SK-N-SH (cell line): ENCODE data around the gene DCXR. TPM values are rescaled to one million over a fixed set of nuclear protein-coding genes. Genes with fewer than 3 reads are reported as not detected.

ENCODE experiments used
- CTCF ChIA-PET: fragments of 300-600, 350-600 bp; formaldehyde crosslinking; extraction: SDS; loops from one replicate; lab custom pipeline; 2021; lab: Yijun Ruan, JAX
- POLR2A ChIA-PET: fragments of 350-600 bp; sonication (Branson Sonifier 250); formaldehyde crosslinking; extraction: SDS; loops from one replicate; lab custom pipeline; 2020; ENCODE audit warnings: antibody characterized with exemption, inconsistent platforms; lab: Yijun Ruan, JAX
- DNase-seq: peaks from one replicate; pipeline ENCODE4 v3.0.0; 2012
- H2AFZ ChIP-seq: fragments of 200-600 bp; sonication (generic); 2 replicates; pipeline ENCODE4 v1.8.1; 2016; ENCODE audit warnings: antibody characterized with exemption, mild to moderate bottlenecking, low read depth
- H3F3A ChIP-seq: fragments of 200-600 bp; sonication (generic); replicated peaks from 2 replicates; pipeline ENCODE3; 2016; ENCODE audit warnings: antibody characterized with exemption, mild to moderate bottlenecking; ENCODE audit not compliant: insufficient read depth
- H3K27ac ChIP-seq, 2 experiments: fragments of 200-500 bp in 1 of 2; fragments of 200-600 bp in 1 of 2; sonication (Bioruptor generic) in 1 of 2; sonication (generic), shearing (Covaris generic) in 1 of 2; 2 replicates each; pipeline versions ENCODE4 v1.5.1 to v1.6.1; 2014 to 2016; ENCODE audit warnings: low read depth in 2 of 2, inconsistent platforms in 1 of 2, low read length in 1 of 2, mild to moderate bottlenecking in 1 of 2, mixed read lengths in 1 of 2
- H3K27me3 ChIP-seq: fragments of 200-600 bp; sonication (generic), shearing (Covaris generic); 2 replicates; pipeline ENCODE4 v1.6.1; 2016; ENCODE audit warnings: mixed run types; ENCODE audit not compliant: insufficient read depth
- H3K36me3 ChIP-seq, 2 experiments: fragments of 200-500 bp in 1 of 2; fragments of 200-600 bp in 1 of 2; sonication (Bioruptor generic) in 1 of 2; sonication (generic) in 1 of 2; replicated peaks in 1 of 2; 2 replicates each; pipeline versions ENCODE3 to v1.5.1; 2014 to 2016; ENCODE audit warnings: low read length in 1 of 2, mild to moderate bottlenecking in 1 of 2; ENCODE audit not compliant: insufficient read depth in 2 of 2, control insufficient read depth in 1 of 2
- H3K4me1 ChIP-seq, 2 experiments: fragments of 200-500 bp in 1 of 2; fragments of 200-600 bp in 1 of 2; sonication (Bioruptor generic) in 1 of 2; sonication (generic), shearing (Covaris generic) in 1 of 2; 2 replicates each; pipeline versions ENCODE4 v1.5.1 to v1.6.1; 2014 to 2016; ENCODE audit warnings: low read depth in 1 of 2, low read length in 1 of 2, mixed run types in 1 of 2; ENCODE audit not compliant: insufficient read depth in 2 of 2, control insufficient read depth in 1 of 2
- H3K4me2 ChIP-seq: fragments of 200-600 bp; sonication (generic), shearing (Covaris generic); 2 replicates; pipeline ENCODE4 v1.6.1; 2017; ENCODE audit warnings: mixed run types
- H3K4me3 ChIP-seq, 2 experiments: fragments of 200-500 bp in 1 of 2; fragments of 200-600 bp in 1 of 2; sonication (Bioruptor generic) in 1 of 2; sonication (generic), shearing (Covaris generic) in 1 of 2; 2 replicates each; pipeline versions ENCODE4 v1.5.1 to v1.8.1; 2014 to 2016; ENCODE audit warnings: low read depth in 2 of 2, inconsistent platforms in 1 of 2, low read length in 1 of 2, mild to moderate bottlenecking in 1 of 2, mixed read lengths in 1 of 2, moderate library complexity in 1 of 2
- H3K79me2 ChIP-seq: fragments of 200-600 bp; sonication (generic); 2 replicates; pipeline ENCODE4 v1.8.1; 2017; ENCODE audit warnings: mild to moderate bottlenecking; ENCODE audit not compliant: insufficient read depth
- H3K9ac ChIP-seq: fragments of 200-600 bp; sonication (generic); 2 replicates; pipeline ENCODE4 v1.6.1; 2017; ENCODE audit warnings: mixed run types
- H3K9me2 ChIP-seq: fragments of 200-600 bp; sonication (generic); 2 replicates; pipeline ENCODE4 v1.6.1; 2017; ENCODE audit warnings: mixed run types
- H3K9me3 ChIP-seq: fragments of 200-600 bp; sonication (generic); 2 replicates; pipeline ENCODE4 v1.6.1; 2017; ENCODE audit warnings: mixed run types, mild to moderate bottlenecking, moderate library complexity
- H4K20me1 ChIP-seq: fragments of 200-600 bp; sonication (generic); 2 replicates; pipeline ENCODE4 v1.6.1; 2017; ENCODE audit warnings: mild to moderate bottlenecking, mixed run types; ENCODE audit not compliant: insufficient read depth
- CTCF ChIP-seq: fragments of 200-600 bp; sonication (generic); IDR thresholded peaks from 2 replicates; pipeline ENCODE4 v1.6.1; 2017; ENCODE audit warnings: antibody characterized with exemption, mild to moderate bottlenecking, moderate library complexity
- RCOR1 ChIP-seq: fragments of 150-350 bp; IDR thresholded peaks from 2 replicates; pipeline ENCODE4 v1.6.1; 2017; ENCODE audit warnings: antibody characterized with exemption, low read length
- REST ChIP-seq: IDR thresholded peaks from 2 replicates; pipeline ENCODE4 v1.6.1; 2012; ENCODE audit warnings: mild to moderate bottlenecking, low read depth, low read length, moderate library complexity
- TAF1 ChIP-seq: IDR thresholded peaks from 2 replicates; pipeline ENCODE4 v1.6.1; 2012; ENCODE audit warnings: low read depth, mild to moderate bottlenecking, low read length, moderate library complexity, borderline replicate concordance
- USF1 ChIP-seq: IDR thresholded peaks from 2 replicates; pipeline ENCODE4 v1.4.0; 2012; ENCODE audit warnings: low read depth, borderline replicate concordance
- WGBS: methylation state at CpG from one replicate; pipeline ENCODE4 v1.1.6; 2017; ENCODE audit warnings: low lambda C conversion rate; 5-methylcytosine and 5-hydroxymethylcytosine counted together
- polyA plus RNA-seq, 3 experiments: library from polyadenylated mRNA; depleted of rRNA; stranded (reverse); fragments of >200 nt; gene quantifications; 2 replicates each; pipeline ENCODE4 v1.2.3, GENCODE V29; 2012

Gene DCXR
- polyA plus RNA-seq, 1 of the 3 experiments (the other 2 are of a cell fraction): 190 TPM

- H3K79me2 ChIP-seq: no peaks in the 10 kb centered on the region
- whole genome bisulfite sequencing: 12% methylated on average over 10 of the region's 10 CpGs
- TF ChIP-seq USF1 (no peak), RCOR1 (peak; percentile 26; the same call in 1 of the 2 replicates), TAF1 (0 out of 2 replicates have a peak, but pooled peaks have one; percentile 4)
- peaks cover 7 to 21% of the 10 kb centered on the region in 2 experiments for H3K4me1 ChIP-seq
- H3K4me2 ChIP-seq: peak overlapping the region; percentile 99
- H3K27me3 ChIP-seq: no peaks in the 10 kb centered on the region
- peak overlapping the region; percentile 72 to 87 for H3K4me3 ChIP-seq
- H3F3A ChIP-seq: peaks cover 14% of the 10 kb centered on the region
- H3K9me2 ChIP-seq: no peaks in the 10 kb centered on the region
- DNase-seq: no peak
- no peaks in the 10 kb centered on the region for H4K20me1 ChIP-seq
- CTCF ChIA-PET: interaction anchor here (0.6 to 35.7 kb wide), 36 partner anchors 8 to 226 kb away, joined by 3 to 1216 read pairs (median 4); partner anchors contain the start of genes CENPX, DUS1L, GPS1 and LRRC45
- POLR2A ChIA-PET: interaction anchor here (0.5 to 1.4 kb wide), 13 partner anchors 9 to 155 kb away, joined by 3 to 13 read pairs (median 5); partner anchors contain the start of genes CENPX, DUS1L, FASN and LRRC45
- H3K36me3 ChIP-seq: peaks cover 3 to 8% of the 10 kb centered on the region in 2 experiments
- H3K9me3 ChIP-seq: no peaks in the 10 kb centered on the region
- H2AFZ ChIP-seq: peak overlapping the region; percentile 67; the same call in 1 of the 2 replicates
- no peak overlapping the region for H3K9ac ChIP-seq
- H3K27ac ChIP-seq: peak overlapping the region; percentile 56 to 74; a peak in 3 of 4 replicates
Measured at GRCh38 chr17:82037889-82038195, 345 bp upstream of the DCXR start.

GRCh38 chr17:82036634-82037091 is 834 bp downstream of the DCXR start:
- peaks cover 14% of the 10 kb centered on the region for H3F3A ChIP-seq
- H3K9ac ChIP-seq: peak overlapping the region; percentile 66
- no peaks in the 10 kb centered on the region for H4K20me1 ChIP-seq
- H3K79me2 ChIP-seq: no peaks in the 10 kb centered on the region
- WGBS: 40% methylated on average over 20 of the region's 23 CpGs
- CTCF ChIA-PET: interaction anchor here (0.7 to 35.7 kb wide), 22 partner anchors 9 to 169 kb away, joined by 3 to 1216 read pairs (median 4); partner anchors contain the start of genes ASPSCR1, CENPX, DUS1L and FASN
- H3K4me2 ChIP-seq: peak overlapping the region; percentile 99
- H3K9me3 ChIP-seq: no peaks in the 10 kb centered on the region
- H3K9me2 ChIP-seq: no peaks in the 10 kb centered on the region
- no peak for DNase-seq
- TF ChIP-seq TAF1 (no peak), REST (0 out of 2 replicates have a peak, but pooled peaks have one; percentile 14), CTCF (no peak)
- TF ChIP-seq, all 33 proteins: peak for 1
- peak overlapping the region; percentile 72 to 87 for H3K4me3 ChIP-seq
- POLR2A ChIA-PET: interaction anchor here (0.6 to 1.4 kb wide), 4 partner anchors 14 to 121 kb away, joined by 3 to 7 read pairs (median 4); partner anchors contain the start of genes CENPX and LRRC45
- H2AFZ ChIP-seq: peak overlapping the region; percentile 93
- peaks cover 7 to 30% of the 10 kb centered on the region in 2 experiments for H3K4me1 ChIP-seq
- H3K27ac ChIP-seq: peak overlapping the region; percentile 74 to 92; a peak in 3 of 4 replicates
- peaks cover 5 to 8% of the 10 kb centered on the region in 2 experiments for H3K36me3 ChIP-seq
- no peaks in the 10 kb centered on the region for H3K27me3 ChIP-seq
